HUES6 (cell line): ENCODE measurements around the gene CXorf38.

Experiments used
- H3K27ac ChIP-seq: 2 replicates; pipeline ENCODE4 v1.7.0; 2013; ENCODE audit warnings: low read depth, mild to moderate bottlenecking, low read length, inconsistent platforms
- H3K27me3 ChIP-seq: 2 replicates; pipeline ENCODE4 v1.6.1; 2013; ENCODE audit warnings: low read length; ENCODE audit not compliant: control insufficient read depth, insufficient read depth
- H3K36me3 ChIP-seq: 2 replicates; pipeline ENCODE4 v1.6.1; 2013; ENCODE audit warnings: low read length; ENCODE audit not compliant: control insufficient read depth, insufficient read depth
- H3K4me1 ChIP-seq: 2 replicates; pipeline ENCODE4 v1.6.1; 2013; ENCODE audit warnings: low read length; ENCODE audit not compliant: control insufficient read depth, insufficient read depth
- H3K4me3 ChIP-seq: 2 replicates; pipeline ENCODE4 v1.5.1; 2013; ENCODE audit warnings: low read depth, low read length
- H3K9ac ChIP-seq: one replicate; pipeline ENCODE4 v1.6.1; 2013; ENCODE audit warnings: mild to moderate bottlenecking, low read length
- H3K9me3 ChIP-seq: 2 replicates; pipeline ENCODE4 v1.6.1; 2013; ENCODE audit warnings: low read depth, low read length; ENCODE audit not compliant: control insufficient read depth, insufficient read depth

CXorf38 gene

GRCh38 chrX:40661489-40661888 is 14.1 kb upstream of the CXorf38 start:
- H3K4me1 ChIP-seq: peaks cover 3% of the 10 kb centered on the region; the same call in 1 of the 2 replicates
- no peak overlapping the region for H3K9ac ChIP-seq
- H3K27ac ChIP-seq: no peak overlapping the region
- no peaks in the 10 kb centered on the region for H3K9me3 ChIP-seq
- no peak overlapping the region for H3K4me3 ChIP-seq
- H3K27me3 ChIP-seq: no peaks in the 10 kb centered on the region
- H3K36me3 ChIP-seq: peaks cover 75% of the 10 kb centered on the region

GRCh38 chrX:40660381-40660780 is 13.0 kb upstream of the CXorf38 start:
- no peak overlapping the region for H3K4me3 ChIP-seq
- peaks cover 3% of the 10 kb centered on the region; the same call in 1 of the 2 replicates for H3K4me1 ChIP-seq
- H3K9me3 ChIP-seq: peaks cover under 1% of the 10 kb centered on the region; the same call in 1 of the 2 replicates
- no peak overlapping the region for H3K9ac ChIP-seq
- H3K27me3 ChIP-seq: no peaks in the 10 kb centered on the region
- H3K27ac ChIP-seq: no peak overlapping the region
- H3K36me3 ChIP-seq: peaks cover 70% of the 10 kb centered on the region

DNA sequence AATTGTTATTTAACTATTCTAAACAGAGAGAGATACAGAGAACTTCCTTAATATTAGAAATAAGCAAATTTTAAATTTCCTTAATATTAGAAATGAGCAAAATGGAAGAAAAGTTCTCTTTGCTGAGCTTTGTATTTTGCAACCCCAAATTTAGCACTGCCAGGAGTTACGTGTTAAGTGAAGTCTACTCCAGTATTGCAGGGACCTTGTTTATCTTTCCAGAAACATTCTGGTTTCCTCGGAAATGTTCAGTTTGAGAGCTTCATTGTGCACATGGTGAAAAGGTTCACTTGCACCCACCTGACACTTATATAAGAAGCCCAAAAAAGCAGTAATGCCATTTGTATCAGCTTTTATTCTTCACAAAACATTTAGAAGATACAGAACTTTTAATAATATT is 6.2 kb upstream of the CXorf38 start:
- H3K9ac ChIP-seq: no peak overlapping the region
- H3K4me1 ChIP-seq: no peaks in the 10 kb centered on the region
- no peaks in the 10 kb centered on the region for H3K27me3 ChIP-seq
- no peak overlapping the region for H3K27ac ChIP-seq
- no peak overlapping the region for H3K4me3 ChIP-seq
- peaks cover 69% of the 10 kb centered on the region for H3K36me3 ChIP-seq
- H3K9me3 ChIP-seq: peaks cover 5% of the 10 kb centered on the region; the same call in 1 of the 2 replicates

GRCh38 chrX:40652664-40653063 is 5.3 kb upstream of the CXorf38 start:
- Histone ChIP-seq H3K27ac (no peak overlapping the region), H3K27me3 (no peaks in the 10 kb centered on the region), H3K9ac (no peak overlapping the region), H3K4me3 (no peak overlapping the region), H3K36me3 (peaks cover 62% of the 10 kb centered on the region), H3K4me1 (no peaks in the 10 kb centered on the region), H3K9me3 (peaks cover 5% of the 10 kb centered on the region; the same call in 1 of the 2 replicates)

GRCh38 chrX:40651620-40652223 is 4.4 kb upstream of the CXorf38 start:
- no peak overlapping the region for H3K27ac ChIP-seq
- peaks cover 53% of the 10 kb centered on the region for H3K36me3 ChIP-seq
- H3K27me3 ChIP-seq: no peaks in the 10 kb centered on the region
- no peaks in the 10 kb centered on the region for H3K4me1 ChIP-seq
- H3K4me3 ChIP-seq: no peak overlapping the region
- peaks cover 5% of the 10 kb centered on the region; the same call in 1 of the 2 replicates for H3K9me3 ChIP-seq
- no peak overlapping the region for H3K9ac ChIP-seq

GRCh38 chrX:40646489-40647306 is 663 bp downstream of the CXorf38 start:
- no peaks in the 10 kb centered on the region for H3K27me3 ChIP-seq
- H3K36me3 ChIP-seq: peaks cover 24% of the 10 kb centered on the region
- H3K27ac ChIP-seq: no peak overlapping the region; the same call in 1 of the 2 replicates
- H3K4me3 ChIP-seq: peak overlapping the region; percentile 82
- peaks cover 11% of the 10 kb centered on the region; the same call in 1 of the 2 replicates for H3K4me1 ChIP-seq
- H3K9me3 ChIP-seq: peaks cover 4% of the 10 kb centered on the region; the same call in 1 of the 2 replicates
- H3K9ac ChIP-seq: peak overlapping the region; percentile 74

DNA sequence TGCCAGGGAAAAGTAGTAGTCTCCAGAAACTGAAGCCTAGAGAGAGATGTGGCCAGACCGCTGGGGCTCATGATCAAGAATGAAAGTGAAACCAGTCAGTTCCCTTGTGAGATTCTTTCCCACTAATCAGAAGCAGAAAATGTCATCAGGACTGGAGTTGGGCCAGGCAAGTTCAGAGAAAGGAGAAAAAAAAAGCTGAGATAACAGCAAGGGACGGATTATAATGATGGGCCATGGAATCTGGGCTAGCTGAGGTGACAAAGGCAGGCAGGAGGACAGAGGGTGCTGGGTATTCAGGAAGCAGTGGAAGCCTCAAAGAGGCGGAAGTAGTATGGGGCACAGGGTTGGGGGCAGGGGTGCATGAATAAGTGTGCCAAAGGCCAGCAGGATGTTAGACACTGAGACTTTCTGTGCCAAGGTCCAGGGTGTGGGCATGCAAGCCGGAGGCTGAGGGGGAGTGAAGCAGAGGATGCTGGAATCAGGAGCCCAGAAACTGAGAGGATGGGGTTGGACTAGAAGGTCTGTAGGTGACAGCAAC is 2.5 kb downstream of the CXorf38 start:
- H3K27me3 ChIP-seq: no peaks in the 10 kb centered on the region
- H3K36me3 ChIP-seq: peaks cover 21% of the 10 kb centered on the region
- H3K9ac ChIP-seq: no peak overlapping the region
- H3K4me3 ChIP-seq: no peak overlapping the region; the same call in 1 of the 2 replicates
- no peak overlapping the region for H3K27ac ChIP-seq
- H3K9me3 ChIP-seq: peaks cover 4% of the 10 kb centered on the region; the same call in 1 of the 2 replicates
- peaks cover 11% of the 10 kb centered on the region; the same call in 1 of the 2 replicates for H3K4me1 ChIP-seq

- H3K27ac ChIP-seq: no peak overlapping the region
- peaks cover 4% of the 10 kb centered on the region; the same call in 1 of the 2 replicates for H3K9me3 ChIP-seq
- no peak overlapping the region for H3K9ac ChIP-seq
- H3K36me3 ChIP-seq: peaks cover 21% of the 10 kb centered on the region
- H3K27me3 ChIP-seq: no peaks in the 10 kb centered on the region
- H3K4me3 ChIP-seq: no peak overlapping the region
- peaks cover 11% of the 10 kb centered on the region; the same call in 1 of the 2 replicates for H3K4me1 ChIP-seq
Measured at GRCh38 chrX:40644176-40644575, 3.2 kb downstream of the CXorf38 start.

DNA sequence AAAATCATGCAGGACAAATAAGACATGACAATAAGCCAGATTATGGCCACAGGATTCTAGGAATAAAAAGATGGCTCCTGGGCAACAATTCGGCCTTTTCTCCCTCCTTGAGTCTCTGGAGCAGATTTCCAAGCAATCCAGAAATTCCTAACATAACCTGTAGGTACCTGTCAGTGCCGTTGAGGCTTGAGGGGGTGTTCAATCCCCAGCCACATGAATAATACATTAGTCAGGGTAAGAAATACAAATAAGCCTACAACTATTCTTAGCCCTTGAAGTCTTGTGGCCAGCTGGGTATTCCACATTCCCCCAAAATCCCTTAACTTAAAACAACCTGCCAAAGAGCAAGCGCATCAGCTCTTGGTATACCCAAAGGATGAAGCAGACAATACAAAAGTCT is 9.7 kb downstream of the CXorf38 start:
- Histone ChIP-seq H3K9me3 (no peaks in the 10 kb centered on the region; the same call in 1 of the 2 replicates), H3K4me3 (no peak overlapping the region), H3K27ac (no peak overlapping the region), H3K9ac (no peak overlapping the region), H3K27me3 (no peaks in the 10 kb centered on the region), H3K4me1 (no peaks in the 10 kb centered on the region), H3K36me3 (peaks cover 77% of the 10 kb centered on the region)

DNA sequence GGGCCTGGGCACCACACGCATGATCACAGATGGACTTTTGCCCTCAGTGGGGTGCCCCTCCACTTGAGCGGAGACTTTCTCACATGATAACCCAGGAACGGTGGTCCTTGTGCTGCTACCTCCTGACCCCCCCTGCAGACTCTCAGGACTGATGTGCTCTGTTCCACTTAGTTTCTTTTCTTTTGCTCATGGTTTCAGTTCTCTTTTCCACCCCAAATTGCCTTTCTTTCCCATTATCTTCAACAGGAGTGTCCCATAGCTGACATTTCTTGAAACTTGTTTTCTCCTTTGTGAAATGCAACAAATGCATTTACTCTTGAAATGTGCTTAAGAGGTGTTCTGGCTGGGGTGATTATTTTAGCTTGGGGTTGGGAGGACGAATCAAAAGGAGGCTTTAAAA is 15.2 kb downstream of the CXorf38 start:
- Histone ChIP-seq H3K9me3 (no peaks in the 10 kb centered on the region), H3K27me3 (no peaks in the 10 kb centered on the region), H3K36me3 (peaks cover 84% of the 10 kb centered on the region), H3K4me3 (no peak overlapping the region), H3K9ac (no peak overlapping the region), H3K27ac (no peak overlapping the region), H3K4me1 (no peaks in the 10 kb centered on the region)

DNA sequence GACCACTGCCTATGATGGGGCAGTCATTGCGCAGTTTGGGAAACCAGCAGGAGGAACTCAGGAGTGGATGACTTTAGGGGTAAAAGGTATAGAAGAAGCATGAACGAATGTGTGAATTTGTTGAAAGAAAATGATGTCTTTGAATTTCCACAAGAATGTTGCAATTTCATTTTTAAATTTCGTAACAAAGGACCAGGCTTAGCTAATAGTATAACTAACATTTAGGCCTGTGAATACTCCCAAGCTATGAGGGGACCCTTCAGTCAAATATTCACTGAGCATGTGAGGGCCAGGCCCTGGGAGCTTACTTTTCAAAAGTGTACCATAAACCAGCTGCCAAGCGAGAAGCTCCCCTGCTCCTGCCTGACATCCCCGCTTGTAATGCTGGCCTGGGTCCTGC is 18.9 kb downstream of the CXorf38 start:
- H3K9me3 ChIP-seq: peaks cover 2% of the 10 kb centered on the region; the same call in 1 of the 2 replicates
- no peak overlapping the region for H3K27ac ChIP-seq
- H3K36me3 ChIP-seq: peaks cover 47% of the 10 kb centered on the region
- no peak overlapping the region for H3K9ac ChIP-seq
- H3K27me3 ChIP-seq: no peaks in the 10 kb centered on the region
- no peak overlapping the region for H3K4me3 ChIP-seq
- H3K4me1 ChIP-seq: no peaks in the 10 kb centered on the region
